Measurements from ENCODE around the gene CERKL. TPM values are rescaled to one million over a fixed set of nuclear protein-coding genes. Genes with fewer than 3 reads are reported as not detected.

The CERKL gene
- total RNA-seq, 4 donors from 2014 or later: not detected

DNA sequence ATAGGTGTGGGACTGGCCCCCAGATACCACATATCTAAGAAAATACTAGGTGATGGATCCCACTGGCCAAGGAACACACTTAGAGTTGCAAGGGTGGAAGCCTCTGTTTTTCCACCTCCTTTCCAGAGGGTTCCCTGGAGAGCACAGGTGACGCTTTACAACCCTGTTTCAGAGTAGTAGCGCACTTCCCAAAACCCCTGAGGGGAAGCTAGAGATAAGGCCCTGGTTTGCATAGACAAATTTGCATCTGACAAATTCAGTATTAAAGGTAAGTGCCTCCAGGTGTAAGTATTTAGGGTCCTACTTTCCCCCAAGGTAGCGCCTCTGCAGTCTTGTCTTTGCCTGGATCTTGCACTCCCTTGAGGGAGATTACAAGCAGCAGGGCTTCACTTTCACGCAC is 474 bp upstream of the CERKL start:
- intact Hi-C loops (cut with DNase I; ENCODE audit: low total_unique reads): no loop called here
- 57 to 72% methylated on average over 4 of the region's 4 CpGs for WGBS, 2 donors
- no peak for DNase-seq (ENCODE audit: low spot score in 2 of 2)
- H3K4me3 ChIP-seq (ENCODE audit: low read depth, poor library complexity, severe bottlenecking): no peak overlapping the region
- TF ChIP-seq, protein P1, sequence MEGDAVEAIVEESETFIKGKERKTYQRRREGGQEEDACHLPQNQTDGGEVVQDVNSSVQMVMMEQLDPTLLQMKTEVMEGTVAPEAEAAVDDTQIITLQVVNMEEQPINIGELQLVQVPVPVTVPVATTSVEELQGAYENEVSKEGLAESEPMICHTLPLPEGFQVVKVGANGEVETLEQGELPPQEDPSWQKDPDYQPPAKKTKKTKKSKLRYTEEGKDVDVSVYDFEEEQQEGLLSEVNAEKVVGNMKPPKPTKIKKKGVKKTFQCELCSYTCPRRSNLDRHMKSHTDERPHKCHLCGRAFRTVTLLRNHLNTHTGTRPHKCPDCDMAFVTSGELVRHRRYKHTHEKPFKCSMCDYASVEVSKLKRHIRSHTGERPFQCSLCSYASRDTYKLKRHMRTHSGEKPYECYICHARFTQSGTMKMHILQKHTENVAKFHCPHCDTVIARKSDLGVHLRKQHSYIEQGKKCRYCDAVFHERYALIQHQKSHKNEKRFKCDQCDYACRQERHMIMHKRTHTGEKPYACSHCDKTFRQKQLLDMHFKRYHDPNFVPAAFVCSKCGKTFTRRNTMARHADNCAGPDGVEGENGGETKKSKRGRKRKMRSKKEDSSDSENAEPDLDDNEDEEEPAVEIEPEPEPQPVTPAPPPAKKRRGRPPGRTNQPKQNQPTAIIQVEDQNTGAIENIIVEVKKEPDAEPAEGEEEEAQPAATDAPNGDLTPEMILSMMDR (IDR thresholded peaks at IDR 0.05): no peak
- TF ChIP-seq POLR2A (IDR thresholded peaks at IDR 0.05): no peak

DNA sequence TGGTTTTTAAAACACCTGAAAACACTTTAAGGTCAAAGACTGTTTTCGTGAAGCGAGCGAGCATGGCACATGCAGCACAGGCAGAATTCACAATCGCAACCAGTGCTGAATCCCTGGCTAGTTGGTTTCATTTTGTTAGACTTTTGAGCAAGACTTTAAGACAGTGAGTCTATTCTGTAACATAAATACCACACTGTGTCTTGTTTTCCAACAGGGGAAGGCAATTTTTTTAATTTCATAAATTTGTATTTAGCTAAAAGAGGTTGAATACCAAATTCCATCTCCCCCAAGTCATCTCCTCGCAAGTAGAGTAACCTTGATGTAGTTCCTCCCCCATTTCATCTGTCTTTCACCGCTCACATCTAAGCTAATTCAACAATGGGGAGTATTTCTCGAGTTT is 1.4 kb downstream of the CERKL start:
- no peak for DNase-seq (ENCODE audit: low spot score in 2 of 2)
- intact Hi-C loops (cut with DNase I; ENCODE audit: low total_unique reads): no loop called here
- TF ChIP-seq, protein P1 (IDR thresholded peaks at IDR 0.05): no peak
- TF ChIP-seq POLR2A (IDR thresholded peaks at IDR 0.05): no peak
- 63 to 68% methylated on average over 7 of the region's 7 CpGs for WGBS, 2 donors
- H3K4me3 ChIP-seq (ENCODE audit: low read depth, poor library complexity, severe bottlenecking): no peak overlapping the region

DNA sequence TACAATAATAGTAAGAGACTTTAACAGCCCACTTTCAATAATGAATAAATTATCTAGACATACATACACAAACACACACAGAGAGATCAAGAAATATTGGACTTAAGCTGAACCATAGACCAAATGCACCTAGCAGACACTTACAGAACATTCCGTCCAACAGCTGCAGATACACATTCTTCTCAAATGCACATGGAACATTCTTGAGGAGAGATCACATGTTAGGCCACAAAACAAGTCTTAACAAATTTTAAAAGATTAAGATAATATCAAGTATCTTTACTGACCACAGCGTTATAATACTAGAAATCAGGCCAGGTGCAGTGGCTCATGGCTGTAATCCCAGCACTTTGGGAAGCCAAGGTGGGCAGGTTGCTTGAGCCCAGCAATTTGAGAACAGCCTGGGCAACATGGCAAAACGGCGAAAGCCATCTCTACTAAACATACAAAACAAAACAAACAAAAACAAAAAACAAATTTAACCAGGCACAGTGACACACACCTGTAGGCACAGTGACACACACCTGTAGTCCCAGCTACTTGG is 7.4 kb downstream of the CERKL start:
- DNase-seq (ENCODE audit: low spot score in 2 of 2): no peak
- intact Hi-C loops (cut with DNase I; ENCODE audit: low total_unique reads): no loop called here
- TF ChIP-seq POLR2A (IDR thresholded peaks at IDR 0.05): no peak
- TF ChIP-seq, protein P1 (IDR thresholded peaks at IDR 0.05): no peak
- WGBS, 2 donors: 89% methylated on average over 4 of the region's 4 CpGs
- no peak overlapping the region for H3K4me3 ChIP-seq (ENCODE audit: low read depth, poor library complexity, severe bottlenecking)

DNA sequence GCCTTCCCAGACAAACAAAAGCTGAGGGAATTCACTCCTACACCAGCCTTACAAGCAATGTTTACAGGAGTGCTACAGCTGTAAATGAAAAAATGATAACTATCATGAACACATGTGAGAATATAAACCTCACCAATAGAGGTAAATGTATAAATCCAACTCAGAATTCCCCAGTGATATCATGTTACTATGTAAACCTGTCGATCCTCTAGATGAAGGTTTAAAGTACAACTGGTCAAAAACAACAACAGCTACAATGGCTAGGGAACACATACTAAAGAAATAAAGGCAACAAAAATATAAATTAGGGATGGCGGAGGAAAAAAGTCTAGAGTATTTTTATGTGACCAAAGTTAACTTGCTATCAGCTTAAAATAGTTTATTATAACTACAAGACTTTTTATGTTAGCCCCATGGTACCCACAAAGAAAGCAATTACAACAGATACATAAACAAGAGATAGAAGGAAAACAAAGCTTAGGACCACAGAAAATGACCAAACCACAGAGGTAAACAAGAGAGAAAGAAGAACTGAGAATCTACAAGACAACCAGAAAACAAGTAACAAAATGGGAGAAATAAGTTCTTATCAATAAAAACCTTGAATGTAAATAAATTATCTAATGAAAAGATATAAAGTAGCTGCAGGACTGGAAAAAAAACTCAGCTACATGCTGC is 8.3 kb downstream of the CERKL start:
- no peak overlapping the region for H3K4me3 ChIP-seq (ENCODE audit: low read depth, poor library complexity, severe bottlenecking)
- intact Hi-C loops (cut with DNase I; ENCODE audit: low total_unique reads): no loop called here
- 85 to 87% methylated on average over 2 of the region's 2 CpGs for whole genome bisulfite sequencing, 2 donors
- no peak for DNase-seq (ENCODE audit: low spot score in 2 of 2)
- no peak for TF ChIP-seq POLR2A (IDR thresholded peaks at IDR 0.05)
- TF ChIP-seq, protein P1 (IDR thresholded peaks at IDR 0.05): no peak

DNA sequence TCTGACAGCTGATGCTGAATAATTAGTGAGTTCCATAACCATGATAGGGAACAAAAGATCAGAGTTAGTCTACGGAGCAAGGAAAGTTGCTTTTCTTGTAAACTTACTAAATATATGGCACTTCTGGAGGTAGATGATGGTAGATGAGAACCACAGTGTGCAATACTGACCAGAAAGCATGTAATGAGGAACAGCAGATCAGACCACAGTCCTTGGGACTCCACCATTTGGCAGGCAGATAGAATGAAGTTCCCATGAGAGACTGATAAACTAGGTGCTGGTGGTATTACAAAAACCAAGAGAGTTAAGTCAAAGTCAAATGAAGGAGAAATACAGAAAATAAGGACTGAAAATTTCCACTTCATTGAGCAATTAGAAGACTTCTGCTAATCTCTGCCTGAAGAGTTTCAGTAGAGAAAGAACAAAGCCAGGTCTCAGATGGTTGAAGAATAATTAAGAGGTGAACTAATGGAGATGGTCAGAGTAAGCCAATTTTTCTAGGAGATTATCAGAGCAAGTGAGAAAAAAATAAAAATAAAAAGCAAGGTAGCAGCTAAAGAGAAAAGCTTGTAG is 10.4 kb downstream of the CERKL start:
- no peak for TF ChIP-seq POLR2A (IDR thresholded peaks at IDR 0.05)
- TF ChIP-seq, protein P1 (IDR thresholded peaks at IDR 0.05): no peak
- no peak overlapping the region for H3K4me3 ChIP-seq (ENCODE audit: low read depth, poor library complexity, severe bottlenecking)
- DNase-seq (ENCODE audit: low spot score in 2 of 2): no peak
- intact Hi-C loops (cut with DNase I; ENCODE audit: low total_unique reads): no loop called here
- WGBS, 2 donors: 81 to 88% methylated on average over 1 of the region's 1 CpG
